HUDEP-2 (cell line): Measurements from ENCODE around the gene SLC12A7.
"Not testable (repeated sequence)": the region's sequence is repeated elsewhere in the genome, so short reads cannot be mapped to it uniquely, and the experiment has no call there.

Experiments
- DNase-seq, 76 experiments: peaks; one replicate each; lab custom pipeline; 2025; ENCODE audit not compliant: unreplicated experiment in 76 of 76; lab: John Stamatoyannopoulos, UW

The SLC12A7 gene

DNA sequence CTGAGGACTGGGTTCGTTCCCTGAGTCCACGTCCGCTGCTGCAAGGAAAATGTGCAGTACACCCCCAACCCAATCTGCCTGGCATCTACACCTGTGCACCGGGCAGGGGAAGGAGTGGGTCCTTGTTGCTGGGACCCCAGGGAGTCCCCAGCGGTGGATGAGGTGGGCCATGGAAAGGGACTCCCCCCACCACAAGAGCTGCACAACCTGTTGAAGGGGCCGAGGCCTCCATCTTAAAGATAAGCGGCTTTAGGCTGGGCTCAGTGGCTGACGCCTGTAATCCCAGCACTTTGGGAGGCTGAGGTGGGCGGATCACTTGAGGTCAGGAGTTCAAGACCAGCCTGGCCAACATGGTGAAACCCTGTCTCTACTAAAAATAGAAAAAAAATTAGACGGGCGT is 111.0 kb downstream of the SLC12A7 start:
- DNase-seq = not testable (repeated sequence)
